22Rv1 (cell line): Measurements from ENCODE around the gene EPC1.
A peak's percentile ranks its signal among the peaks of the same experiment; 100 is the strongest.
"Not testable (repeated sequence)": the region's sequence is repeated elsewhere in the genome, so short reads cannot be mapped to it uniquely, and the experiment has no call there.

Experiments
- H3K27ac ChIP-seq: fragments of 450-650 bp; 2 replicates; pipeline ENCODE4 v1.5.1; 2017
- CTCF ChIP-seq: fragments of 450-650 bp; IDR thresholded peaks from 2 replicates; pipeline ENCODE4 v1.5.1; 2017; ENCODE audit warnings: mild to moderate bottlenecking
- ZFX ChIP-seq: fragments of 450-650 bp; IDR thresholded peaks from 2 replicates; pipeline ENCODE4 v1.6.1; 2017; ENCODE audit warnings: antibody characterized with exemption, borderline replicate concordance

The EPC1 gene

GRCh38 chr10:32366588-32366987 lies 19.6 kb upstream of the EPC1 start:
- H3K27ac ChIP-seq, result no peak overlapping the region
- TF ChIP-seq CTCF, result no peak
- TF ChIP-seq ZFX, result no peak

GRCh38 chr10:32366111-32366510 lies 19.2 kb upstream of the EPC1 start:
- TF ChIP-seq CTCF (no peak), ZFX (no peak)
- H3K27ac ChIP-seq, result no peak overlapping the region

- H3K27ac ChIP-seq, result not testable (repeated sequence)
Measured at GRCh38 chr10:32365404-32365803, 18.4 kb upstream of the EPC1 start.

GRCh38 chr10:32362571-32362970 lies 15.6 kb upstream of the EPC1 start:
- no peak overlapping the region for H3K27ac ChIP-seq
- TF ChIP-seq CTCF (no peak), ZFX (no peak)

- peak overlapping the region; percentile 43 for H3K27ac ChIP-seq
- TF ChIP-seq ZFX (no peak), CTCF (no peak)
Measured at GRCh38 chr10:32360884-32361283, 13.9 kb upstream of the EPC1 start.

- TF ChIP-seq CTCF (no peak), ZFX (no peak)
- peak overlapping the region; percentile 43 for H3K27ac ChIP-seq
Measured at GRCh38 chr10:32360241-32360640, 13.3 kb upstream of the EPC1 start.

- no peak overlapping the region for H3K27ac ChIP-seq
- TF ChIP-seq ZFX (no peak), CTCF (no peak)
Measured at GRCh38 chr10:32357056-32357735, 10.2 kb upstream of the EPC1 start.

GRCh38 chr10:32354690-32355089 lies 7.7 kb upstream of the EPC1 start:
- not testable (repeated sequence) for H3K27ac ChIP-seq
